ENCODE results near the gene KIAA0586.

KIAA0586 gene

GRCh38 chr14:58562141-58562540 lies 134.6 kb downstream of the KIAA0586 start:
- DNase-seq (ENCODE audit: insufficient read length, low spot score) (no peak), FAIRE-seq (no peak)
- TF ChIP-seq CTCF (IDR thresholded peaks at IDR 0.05; ENCODE audit: insufficient read depth, missing control alignments) = no peak

GRCh38 chr14:58563978-58564377 lies 136.5 kb downstream of the KIAA0586 start:
- FAIRE-seq (no peak), DNase-seq (ENCODE audit: insufficient read length, low spot score) (no peak)
- TF ChIP-seq CTCF (IDR thresholded peaks at IDR 0.05; ENCODE audit: insufficient read depth, missing control alignments) = no peak

- TF ChIP-seq CTCF (IDR thresholded peaks at IDR 0.05; ENCODE audit: insufficient read depth, missing control alignments) = no peak
- FAIRE-seq = no peak
- no peak for DNase-seq (ENCODE audit: insufficient read length, low spot score)
Observed at GRCh38 chr14:58565832-58566231, 138.3 kb downstream of the KIAA0586 start.

GRCh38 chr14:58566979-58567378 lies 139.5 kb downstream of the KIAA0586 start:
- FAIRE-seq (no peak), DNase-seq (ENCODE audit: insufficient read length, low spot score) (no peak)
- TF ChIP-seq CTCF (IDR thresholded peaks at IDR 0.05; ENCODE audit: insufficient read depth, missing control alignments) = no peak

GRCh38 chr14:58568322-58568721 lies 140.8 kb downstream of the KIAA0586 start:
- no peak for TF ChIP-seq CTCF (IDR thresholded peaks at IDR 0.05; ENCODE audit: insufficient read depth, missing control alignments)
- no peak for FAIRE-seq

GRCh38 chr14:58571256-58571655 lies 143.7 kb downstream of the KIAA0586 start:
- TF ChIP-seq CTCF (IDR thresholded peaks at IDR 0.05; ENCODE audit: insufficient read depth, missing control alignments) = no peak
- no peak for DNase-seq (ENCODE audit: insufficient read length, low spot score)
- FAIRE-seq = no peak

More at GRCh38 chr14:58568322-58568721, 140.8 kb downstream of the KIAA0586 start:
- DNase-seq (ENCODE audit: insufficient read length, low spot score) = no peak

GRCh38 chr14:58571769-58572472 lies 144.4 kb downstream of the KIAA0586 start:
- no peak for FAIRE-seq
- DNase-seq (ENCODE audit: insufficient read length, low spot score) = no peak
- TF ChIP-seq CTCF (IDR thresholded peaks at IDR 0.05; ENCODE audit: insufficient read depth, missing control alignments) = no peak

Measured in D721Med (cell line).